Neuronal stem cell (in vitro differentiated cells): ENCODE measurements around the gene DUOX2.

Experiments used
- DNase-seq: peaks from one replicate; pipeline ENCODE4 v3.0.0-alpha.2; 2013; ENCODE audit warnings: low spot score
- H2AFZ ChIP-seq: one replicate; pipeline ENCODE4 v1.6.1; 2013; ENCODE audit warnings: mild to moderate bottlenecking, low read length, inconsistent platforms
- H2AK5ac ChIP-seq: 2 replicates; pipeline ENCODE4 v1.6.1; 2013; ENCODE audit warnings: low read depth, mild to moderate bottlenecking, inconsistent platforms, low read length, moderate library complexity, mixed read lengths
- H2BK120ac ChIP-seq: 2 replicates; pipeline ENCODE4 v1.6.1; 2013; ENCODE audit warnings: low read depth, mild to moderate bottlenecking, inconsistent platforms, low read length, moderate library complexity, mixed read lengths
- H2BK12ac ChIP-seq: one replicate; pipeline ENCODE4 v1.6.1; 2013; ENCODE audit warnings: low read length, inconsistent platforms
- H2BK15ac ChIP-seq: 2 replicates; pipeline ENCODE4 v1.6.1; 2013; ENCODE audit warnings: mild to moderate bottlenecking, low read length, inconsistent platforms, mixed read lengths
- H2BK5ac ChIP-seq: one replicate; pipeline ENCODE4 v1.6.1; 2013; ENCODE audit warnings: inconsistent platforms, mild to moderate bottlenecking, low read length, moderate library complexity
- H3K14ac ChIP-seq: one replicate; pipeline ENCODE4 v1.6.1; 2013; ENCODE audit warnings: low read length, inconsistent platforms
- H3K18ac ChIP-seq: 2 replicates; pipeline ENCODE4 v1.6.1; 2013; ENCODE audit warnings: low read length, inconsistent platforms
- H3K23ac ChIP-seq: 2 replicates; pipeline ENCODE4 v1.6.1; 2013; ENCODE audit warnings: low read depth, mild to moderate bottlenecking, mixed read lengths, low read length, inconsistent platforms; ENCODE audit not compliant: poor library complexity
- H3K27ac ChIP-seq: replicated peaks from 3 replicates; pipeline ENCODE4 v1.5.1; 2013; ENCODE audit warnings: low read length, inconsistent platforms
- H3K27me3 ChIP-seq, 3 experiments: 2 replicates each; pipeline ENCODE4 v1.6.1; 2013; ENCODE audit warnings: low read length in 3 of 3, mild to moderate bottlenecking in 2 of 3, inconsistent platforms in 1 of 3, low read depth in 1 of 3, mixed read lengths in 1 of 3, moderate library complexity in 1 of 3; ENCODE audit not compliant: control insufficient read depth in 3 of 3, insufficient read depth in 3 of 3
- H3K36me3 ChIP-seq, 2 donors: replicated peaks in 1 of 2; 2 replicates each; pipeline ENCODE4 v1.6.1; 2013; ENCODE audit warnings: low read length in 2 of 2; ENCODE audit not compliant: control insufficient read depth in 2 of 2, insufficient read depth in 2 of 2
- H3K4ac ChIP-seq: 2 replicates; pipeline ENCODE4 v1.6.1; 2013; ENCODE audit warnings: inconsistent platforms, mild to moderate bottlenecking, low read length, moderate library complexity
- H3K4me1 ChIP-seq, 2 donors: 1 replicate in 1 of 2; 2 replicates in 1 of 2; pipeline ENCODE4 v1.6.1; 2013; ENCODE audit warnings: low read length in 2 of 2, low read depth in 1 of 2; ENCODE audit not compliant: control insufficient read depth in 2 of 2, insufficient read depth in 1 of 2
- H3K4me2 ChIP-seq: one replicate; pipeline ENCODE4 v1.6.1; 2013; ENCODE audit warnings: mild to moderate bottlenecking, low read length, inconsistent platforms; ENCODE audit not compliant: insufficient read depth, poor library complexity, severe bottlenecking
- H3K4me3 ChIP-seq, 2 donors: 2 replicates each; pipeline ENCODE4 v1.5.1; 2013; ENCODE audit warnings: low read length in 2 of 2, mild to moderate bottlenecking in 2 of 2, inconsistent platforms in 1 of 2, moderate library complexity in 1 of 2
- H3K79me1 ChIP-seq: one replicate; pipeline ENCODE4 v1.6.1; 2013; ENCODE audit warnings: low read depth, mild to moderate bottlenecking, inconsistent platforms, low read length, moderate library complexity
- H3K9ac ChIP-seq: one replicate; pipeline ENCODE4 v1.6.1; 2013; ENCODE audit warnings: mild to moderate bottlenecking, low read depth, low read length, inconsistent platforms; ENCODE audit not compliant: poor library complexity
- H3K9me3 ChIP-seq, 2 donors: replicated peaks in 1 of 2; 2 replicates each; pipeline versions ENCODE3 to v1.6.1; 2013; ENCODE audit warnings: low read length in 2 of 2, mild to moderate bottlenecking in 2 of 2, inconsistent platforms in 1 of 2, low read depth in 1 of 2, mixed read lengths in 1 of 2, moderate library complexity in 1 of 2; ENCODE audit not compliant: control insufficient read depth in 2 of 2, insufficient read depth in 1 of 2
- H4K8ac ChIP-seq: one replicate; pipeline ENCODE4 v1.6.1; 2013; ENCODE audit warnings: low read depth, mild to moderate bottlenecking, inconsistent platforms, low read length, moderate library complexity
- H4K91ac ChIP-seq: one replicate; pipeline ENCODE4 v1.6.1; 2013; ENCODE audit warnings: low read length, low read depth, mild to moderate bottlenecking, inconsistent platforms; ENCODE audit not compliant: poor library complexity
- WGBS, 2 donors: extraction: QIAGEN DNeasy Blood & Tissue Kit; methylation state at CpG; one replicate each; pipeline ENCODE4 v1.1.7; 2013; ENCODE audit warnings: missing lambda C conversion rate in 2 of 2, mixed read lengths in 1 of 2; ENCODE audit not compliant: insufficient read length in 2 of 2, insufficient replicate concordance in 1 of 2; ENCODE audit errors: extremely low coverage in 2 of 2; 5-methylcytosine and 5-hydroxymethylcytosine counted together

DUOX2 gene

DNA sequence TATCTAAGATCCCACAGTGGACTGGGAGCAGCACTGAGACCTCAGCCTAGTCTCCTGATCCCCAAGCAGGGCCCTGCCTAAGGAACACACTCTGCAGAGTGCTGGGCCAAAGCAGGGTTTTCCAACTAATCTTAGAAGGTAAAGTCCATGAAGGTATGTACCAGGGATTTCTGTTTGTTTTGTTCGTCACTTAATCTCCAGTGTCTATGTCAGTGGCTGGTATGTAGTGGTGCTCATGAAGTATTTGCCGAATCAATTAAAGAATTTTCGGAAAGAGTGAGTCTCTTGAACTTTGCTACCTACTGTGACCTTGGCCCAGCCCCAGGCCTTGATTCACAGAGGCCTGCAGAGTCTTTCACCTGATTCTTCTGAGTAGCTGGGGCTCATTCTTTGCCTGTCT, 17.5 kb upstream of the DUOX2 start:
- no peak overlapping the region for H2BK5ac ChIP-seq
- H4K91ac ChIP-seq: no peak overlapping the region
- no peak overlapping the region for H2BK12ac ChIP-seq
- H2BK120ac ChIP-seq: no peak overlapping the region
- no peak for DNase-seq
- H2AK5ac ChIP-seq: no peak overlapping the region
- H3K4ac ChIP-seq: no peak overlapping the region
- peaks cover 33 to 92% (median 87%) of the 10 kb centered on the region in 3 experiments for H3K27me3 ChIP-seq
- H3K36me3 ChIP-seq: no peaks in the 10 kb centered on the region
- H2AFZ ChIP-seq: no peak overlapping the region
- H3K4me1 ChIP-seq: no peaks in the 10 kb centered on the region
- H3K4me2 ChIP-seq: no peak overlapping the region
- no peaks in the 10 kb centered on the region for H3K79me1 ChIP-seq
- no peak overlapping the region for H3K23ac ChIP-seq
- no peak overlapping the region for H3K27ac ChIP-seq
- no peak overlapping the region for H4K8ac ChIP-seq
- no peak overlapping the region for H3K9ac ChIP-seq
- no peak overlapping the region for H3K4me3 ChIP-seq
- peaks cover 3 to 6% of the 10 kb centered on the region in 2 donors for H3K9me3 ChIP-seq
- H2BK15ac ChIP-seq: no peak overlapping the region
- no CpG with 5 or more reads among the region's 3 CpGs for WGBS, 2 donors
- H3K18ac ChIP-seq: no peak overlapping the region
- H3K14ac ChIP-seq: no peak overlapping the region

DNA sequence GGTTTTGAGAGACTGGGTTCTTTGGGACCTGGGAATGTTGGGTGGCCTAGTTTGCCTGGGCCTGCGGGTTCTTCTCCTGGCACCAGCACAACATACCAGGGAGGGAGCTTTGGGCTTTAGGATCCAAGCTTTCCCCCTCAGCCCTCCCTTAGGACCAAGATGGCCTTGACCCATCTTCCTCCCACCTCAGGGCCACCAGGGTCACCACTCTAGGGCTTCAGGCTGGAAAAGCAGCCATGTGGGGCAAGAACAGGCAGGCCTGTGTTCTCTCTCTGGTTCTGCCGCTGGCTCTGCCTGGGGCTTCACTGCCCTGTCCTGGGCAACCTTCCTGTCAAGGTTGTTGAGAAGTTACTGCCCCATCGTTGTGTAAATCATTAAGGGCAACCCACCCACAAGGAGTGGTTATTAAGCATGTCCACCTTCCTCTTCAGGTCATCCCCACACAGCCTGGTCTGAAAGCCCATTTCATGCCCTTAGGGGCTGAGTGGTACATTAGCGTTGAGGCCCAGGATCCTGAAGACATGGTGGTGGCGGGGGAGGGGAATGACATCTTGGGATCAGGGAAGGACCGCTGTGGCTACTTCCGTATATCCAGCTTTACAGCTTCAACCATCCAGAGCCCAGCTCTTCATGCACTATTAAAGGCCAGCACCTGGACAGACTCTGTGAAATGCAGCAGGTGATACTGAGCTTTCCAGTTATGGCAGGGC, 16.5 kb upstream of the DUOX2 start:
- no CpG with 5 or more reads among the region's 7 CpGs for WGBS, 2 donors
- no peak overlapping the region for H2BK12ac ChIP-seq
- H3K4me1 ChIP-seq: no peaks in the 10 kb centered on the region

DNA sequence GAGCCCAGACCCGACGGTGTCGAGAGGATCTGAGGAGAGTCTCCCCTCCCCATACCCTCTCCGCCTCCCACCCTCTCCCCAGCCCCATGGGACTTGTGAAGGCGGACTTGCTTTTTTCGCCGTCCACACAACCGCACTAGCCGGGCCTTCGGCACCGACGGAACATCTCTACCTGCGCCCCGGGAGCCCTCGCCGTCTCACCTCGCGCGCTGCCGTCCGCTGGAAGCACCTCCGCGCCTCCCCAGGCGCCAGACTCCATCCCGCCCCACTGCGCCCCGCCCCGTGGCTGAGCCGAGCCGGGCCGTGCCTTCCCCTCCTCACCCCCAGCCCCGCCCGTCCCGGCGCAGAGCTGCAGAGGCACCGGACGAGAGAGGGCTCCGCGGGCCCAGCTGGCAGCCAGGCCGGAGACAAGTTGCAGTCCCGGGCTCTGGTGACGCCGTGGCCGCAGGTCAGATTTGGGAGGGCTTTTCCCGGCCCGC, 15.7 kb upstream of the DUOX2 start, which contains the start of the genes DUOX1 and DUOXA1:
Gene DUOX1, plus strand, starts transcription at position 344 of the 479 bp plus-strand sequence. CDS start 1,973 bp downstream, outside the sequence.
Gene DUOXA1, minus strand, starts transcription at position 229 of the 479 bp plus-strand sequence. CDS start 6,865 bp downstream, outside the sequence.
- Histone ChIP-seq H4K8ac (no peak within 1 kb of the TSS), H3K14ac (peak within 1 kb of the TSS; percentile 23), H3K4me2 (peak within 1 kb of the TSS; percentile 55), H3K27me3 (peaks cover 28 to 95% (median 87%) of the 10 kb centered on the region in 3 experiments), H3K79me1 (no peaks in the 10 kb centered on the region), H3K18ac (peak within 1 kb of the TSS; percentile 46), H2AK5ac (no peak within 1 kb of the TSS), H3K23ac (peak within 1 kb of the TSS; percentile 37), H2BK12ac (no peak within 1 kb of the TSS), H3K27ac (no peak within 1 kb of the TSS), H2BK120ac (no peak within 1 kb of the TSS), H3K4me1 (no peaks in the 10 kb centered on the region), H2BK5ac (no peak within 1 kb of the TSS), H3K9me3 (peaks cover 3% of the 10 kb centered on the region in 2 donors), H2BK15ac (no peak within 1 kb of the TSS), H2AFZ (peak within 1 kb of the TSS; percentile 78), H3K36me3 (no peaks in the 10 kb centered on the region), H3K9ac (no peak within 1 kb of the TSS), H4K91ac (no peak within 1 kb of the TSS), H3K4ac (no peak within 1 kb of the TSS), H3K4me3 (peak within 1 kb of the TSS in 1 of 2 donors; percentile 22)
- no peak for DNase-seq
- no CpG with 5 or more reads among the region's 46 CpGs for WGBS, 2 donors

More for the DNA sequence above, 16.5 kb upstream of the DUOX2 start:
- Histone ChIP-seq H3K27ac (no peak overlapping the region), H3K14ac (no peak overlapping the region), H2AFZ (no peak overlapping the region), H3K18ac (peak overlapping the region; percentile 24), H3K23ac (no peak overlapping the region), H4K91ac (no peak overlapping the region), H3K4me3 (no peak overlapping the region), H3K36me3 (no peaks in the 10 kb centered on the region), H2BK15ac (no peak overlapping the region), H4K8ac (no peak overlapping the region), H2AK5ac (no peak overlapping the region), H3K9me3 (peaks cover 3 to 6% of the 10 kb centered on the region in 2 donors), H2BK120ac (no peak overlapping the region), H2BK5ac (no peak overlapping the region), H3K27me3 (peaks cover 33 to 95% (median 87%) of the 10 kb centered on the region in 3 experiments), H3K4ac (no peak overlapping the region), H3K79me1 (no peaks in the 10 kb centered on the region), H3K9ac (no peak overlapping the region), H3K4me2 (no peak overlapping the region)
- no peak for DNase-seq

DNA sequence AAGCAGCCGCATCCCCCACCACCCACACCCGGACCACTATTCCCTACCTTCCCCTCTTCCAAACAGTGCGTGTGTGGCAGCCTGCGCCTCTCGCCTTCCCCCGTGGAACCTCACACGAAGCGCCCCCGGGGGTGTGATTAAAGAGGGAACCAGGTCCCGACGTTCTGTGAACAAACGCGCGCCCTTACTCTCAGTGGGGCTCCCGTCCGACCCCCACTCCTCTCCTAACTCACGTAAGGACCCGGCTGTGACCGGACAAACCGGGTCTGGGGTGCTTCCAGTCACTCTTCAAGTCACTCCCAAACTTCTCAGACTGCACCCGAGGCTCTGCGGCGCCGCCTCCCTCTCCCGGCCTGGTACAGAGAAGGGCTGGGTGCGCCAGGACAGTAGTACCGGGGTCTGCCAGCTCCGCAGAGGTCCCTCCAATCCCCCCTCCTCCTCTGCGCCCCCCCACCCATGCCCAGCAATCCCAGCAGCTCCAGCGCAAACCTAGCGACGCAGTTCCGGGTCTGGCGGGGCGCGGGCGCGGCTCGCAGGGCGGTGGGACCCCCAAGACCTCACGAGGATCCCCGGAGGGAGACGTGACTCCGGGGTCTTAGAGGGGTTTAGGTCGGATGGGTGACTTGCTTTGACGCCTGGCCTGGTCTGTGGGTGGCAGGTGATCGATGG, 15.1 kb upstream of the DUOX2 start:
- WGBS, 2 donors: no CpG with 5 or more reads among the region's 47 CpGs
- H2BK15ac ChIP-seq: no peak overlapping the region
- no peak overlapping the region for H3K9ac ChIP-seq
- no peak for DNase-seq
- no peak overlapping the region for H2BK5ac ChIP-seq
- H3K79me1 ChIP-seq: no peaks in the 10 kb centered on the region
- no peak overlapping the region for H3K4ac ChIP-seq
- no peaks in the 10 kb centered on the region for H3K4me1 ChIP-seq
- no peak overlapping the region for H4K8ac ChIP-seq
- H3K4me2 ChIP-seq: peak overlapping the region; percentile 55
- no peak overlapping the region for H3K27ac ChIP-seq
- no peak overlapping the region for H2AK5ac ChIP-seq
- no peak overlapping the region for H2BK120ac ChIP-seq
- H3K14ac ChIP-seq: peak overlapping the region; percentile 23
- peak overlapping the region; percentile 78 for H2AFZ ChIP-seq
- H4K91ac ChIP-seq: no peak overlapping the region
- peaks cover 0 to 1% of the 10 kb centered on the region in 2 donors for H3K9me3 ChIP-seq
- peak overlapping the region in 1 of 2 donors; percentile 22 for H3K4me3 ChIP-seq
- H3K23ac ChIP-seq: peak overlapping the region; percentile 37
- H3K18ac ChIP-seq: peak overlapping the region; percentile 46
- peaks cover 24 to 91% (median 82%) of the 10 kb centered on the region in 3 experiments for H3K27me3 ChIP-seq
- no peak overlapping the region for H2BK12ac ChIP-seq
- no peaks in the 10 kb centered on the region for H3K36me3 ChIP-seq
